MCF 10A (cell line): ENCODE data around the gene PLA2G2C. TPM values are rescaled to one million over a fixed set of nuclear protein-coding genes. Genes with fewer than 3 reads are reported as not detected.

Source experiments
- BruUV-seq: library from RNA; stranded (reverse); fragments of 400-500 nt; replicated peaks from 2 replicates; lab custom pipeline; 2021; lab: Mats Ljungman, UMichigan
- CTCF ChIA-PET: fragments of 300-600 bp; sonication (Branson Sonifier 250); formaldehyde crosslinking; extraction: SDS; loops from one replicate; lab custom pipeline; 2021; ENCODE audit warnings: antibody characterized with exemption, inconsistent platforms; lab: Yijun Ruan, JAX
- POLR2A ChIA-PET: fragments of 300-600, 350-650 bp; sonication (Branson Sonifier 250); formaldehyde crosslinking; extraction: SDS; loops from one replicate; lab custom pipeline; 2020; ENCODE audit warnings: antibody characterized with exemption, inconsistent platforms; lab: Yijun Ruan, JAX
- DNase-seq: peaks from one replicate; pipeline ENCODE4 v3.0.0-alpha.2; 2018; ENCODE audit not compliant: unreplicated experiment
- H3K27ac Mint-ChIP-seq: one replicate; pipeline ENCODE4 v1.8.0; 2022; ENCODE audit warnings: mild to moderate bottlenecking, low read depth, mixed read lengths; ENCODE audit not compliant: unreplicated experiment
- H3K27me3 Mint-ChIP-seq: one replicate; pipeline ENCODE4 v1.8.0; 2022; ENCODE audit warnings: mixed read lengths; ENCODE audit not compliant: insufficient read depth, unreplicated experiment
- H3K36me3 Mint-ChIP-seq: one replicate; pipeline ENCODE4 v1.8.0; 2022; ENCODE audit warnings: mild to moderate bottlenecking, moderate library complexity, mixed read lengths; ENCODE audit not compliant: insufficient read depth, unreplicated experiment
- H3K4me1 Mint-ChIP-seq: one replicate; pipeline ENCODE4 v1.8.0; 2022; ENCODE audit warnings: mixed read lengths; ENCODE audit not compliant: insufficient read depth, unreplicated experiment
- H3K4me3 Mint-ChIP-seq: one replicate; pipeline ENCODE4 v1.8.0; 2022; ENCODE audit warnings: mild to moderate bottlenecking, moderate library complexity, mixed read lengths; ENCODE audit not compliant: unreplicated experiment
- H3K9me3 Mint-ChIP-seq: one replicate; pipeline ENCODE4 v1.8.0; 2022; ENCODE audit warnings: mixed read lengths; ENCODE audit not compliant: unreplicated experiment
- CTCF ChIP-seq: fragments of 200-600 bp; IDR thresholded peaks from one replicate; pipeline ENCODE4 v1.8.0; 2022; ENCODE audit warnings: antibody characterized with exemption, mild to moderate bottlenecking; ENCODE audit not compliant: unreplicated experiment
- intact Hi-C: fragments of 100-400 bp; cut with micrococcal nuclease; formaldehyde crosslinking; loops from 2 replicates; pipeline ENCODE4 v1.14.1; 2022
- total RNA-seq: library from RNA; stranded (reverse); gene quantifications from 2 replicates; pipeline ENCODE4 v1.2.3, GENCODE V29; 2022

The PLA2G2C gene
- total RNA-seq, 1 experiment from 2014 or later = not detected

GRCh38 chr1:20139776-20140612 lies 46.3 kb downstream of the PLA2G2C start:
- POLR2A ChIA-PET = no interaction called here

GRCh38 chr1:20138961-20139550 lies 47.3 kb downstream of the PLA2G2C start, which contains the start of gene PLA2G2F:
Gene PLA2G2F, plus strand, starts transcription at chr1:20139323. Its CDS starts 105 bp downstream, at chr1:20139428.
- Mint-ChIP-seq H3K9me3 (peaks cover 3% of the 10 kb centered on the region), H3K27me3 (no peaks in the 10 kb centered on the region), H3K27ac (no peak within 1 kb of the TSS), H3K36me3 (no peaks in the 10 kb centered on the region), H3K4me1 (peaks cover 3% of the 10 kb centered on the region), H3K4me3 (no peak within 1 kb of the TSS)
- POLR2A ChIA-PET = no interaction called here
- CTCF ChIA-PET = no interaction called here
- no peak for TF ChIP-seq CTCF
- DNase-seq = no peak
- intact Hi-C loops = no loop called here
- no TSS peak for BruUV-seq

More at GRCh38 chr1:20139776-20140612, 46.3 kb downstream of the PLA2G2C start:
- H3K36me3 Mint-ChIP-seq = no peaks in the 10 kb centered on the region
- H3K9me3 Mint-ChIP-seq = no peaks in the 10 kb centered on the region
- no peaks in the 10 kb centered on the region for H3K27me3 Mint-ChIP-seq
- intact Hi-C loops = no loop called here
- H3K27ac Mint-ChIP-seq = no peak overlapping the region
- H3K4me3 Mint-ChIP-seq = no peak overlapping the region
- TF ChIP-seq CTCF = no peak
- no TSS peak for BruUV-seq
- CTCF ChIA-PET = no interaction called here
- H3K4me1 Mint-ChIP-seq = no peaks in the 10 kb centered on the region
- no peak for DNase-seq

- H3K27me3 Mint-ChIP-seq = no peaks in the 10 kb centered on the region
- BruUV-seq = no TSS peak
- no peak for DNase-seq
- no peak overlapping the region for H3K27ac Mint-ChIP-seq
- intact Hi-C loops = no loop called here
- no peaks in the 10 kb centered on the region for H3K36me3 Mint-ChIP-seq
- TF ChIP-seq CTCF = no peak
- peaks cover 7% of the 10 kb centered on the region for H3K9me3 Mint-ChIP-seq
- POLR2A ChIA-PET = no interaction called here
- peaks cover 6% of the 10 kb centered on the region for H3K4me1 Mint-ChIP-seq
- CTCF ChIA-PET = interaction anchor here (0.9 kb wide), 1 partner anchor 37 kb away, joined by 4 read pairs; no protein-coding TSS in a partner anchor
- no peak overlapping the region for H3K4me3 Mint-ChIP-seq
These were observed 48.0 kb downstream of the PLA2G2C start for GRCh38 chr1:20138346-20138745.

GRCh38 chr1:20137604-20138003 lies 48.7 kb downstream of the PLA2G2C start:
- TF ChIP-seq CTCF = no peak
- Mint-ChIP-seq H3K4me1 (peaks cover 6% of the 10 kb centered on the region), H3K9me3 (peaks cover 7% of the 10 kb centered on the region), H3K36me3 (no peaks in the 10 kb centered on the region), H3K27me3 (no peaks in the 10 kb centered on the region), H3K4me3 (no peak overlapping the region), H3K27ac (no peak overlapping the region)
- no peak for DNase-seq
- ChIA-PET CTCF (interaction anchor here (0.9 kb wide), 1 partner anchor 36 kb away, joined by 4 read pairs; no protein-coding TSS in a partner anchor), POLR2A (no interaction called here)
- no TSS peak for BruUV-seq
- intact Hi-C loops = no loop called here
